Measurements from ENCODE around the gene ESPNL. TPM values are rescaled to one million over a fixed set of nuclear protein-coding genes. Genes with fewer than 3 reads are reported as not detected.

Gene ESPNL
- total RNA-seq, 1 experiment from 2014 or later = 0.85 TPM

DNA sequence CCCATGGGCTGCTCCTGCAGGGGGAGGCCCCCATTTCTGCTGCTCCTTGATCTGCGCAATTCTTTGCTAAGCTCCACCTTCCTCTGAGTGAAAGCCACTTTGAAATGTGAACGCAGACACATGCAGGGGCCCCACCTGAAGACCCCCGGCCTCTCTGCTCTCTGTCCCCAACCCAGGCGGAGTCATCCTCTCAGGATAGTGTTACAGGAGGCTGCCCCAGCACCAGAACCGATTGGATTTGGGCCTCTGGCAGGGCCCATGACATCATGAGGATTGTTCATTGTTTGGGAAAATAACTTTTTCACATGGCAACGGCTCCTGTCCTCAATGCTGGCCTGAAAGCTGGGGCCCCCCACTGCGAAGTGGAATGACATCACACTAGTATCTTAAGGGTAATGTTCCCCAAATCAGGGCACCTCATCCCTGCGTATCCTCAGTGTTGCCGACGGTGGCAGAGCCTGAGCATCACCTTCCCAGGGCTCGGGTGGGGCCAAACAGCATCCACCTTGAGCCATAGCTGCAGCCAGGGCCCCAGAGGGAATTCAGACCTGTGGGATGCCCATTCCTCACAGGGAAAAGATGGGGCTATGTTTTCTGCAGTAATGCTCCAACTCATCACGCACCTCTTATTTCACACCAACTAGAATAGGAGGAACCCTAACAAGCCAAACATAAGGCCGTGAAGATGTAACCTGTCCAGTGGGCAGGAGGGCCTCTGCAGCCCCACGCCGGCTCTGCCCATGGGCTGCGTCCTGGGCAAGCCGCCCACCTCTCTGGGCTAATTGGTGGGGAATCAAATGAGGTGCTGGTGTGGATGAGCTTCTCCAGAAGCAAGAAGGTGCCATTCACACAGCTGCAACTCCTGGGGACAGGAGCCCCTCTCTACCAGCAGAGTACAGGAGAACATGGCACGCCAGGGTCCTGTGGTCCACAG is 55.9 kb downstream of the ESPNL start:
- no peak for DNase-seq (ENCODE audit: low read depth)

DNA sequence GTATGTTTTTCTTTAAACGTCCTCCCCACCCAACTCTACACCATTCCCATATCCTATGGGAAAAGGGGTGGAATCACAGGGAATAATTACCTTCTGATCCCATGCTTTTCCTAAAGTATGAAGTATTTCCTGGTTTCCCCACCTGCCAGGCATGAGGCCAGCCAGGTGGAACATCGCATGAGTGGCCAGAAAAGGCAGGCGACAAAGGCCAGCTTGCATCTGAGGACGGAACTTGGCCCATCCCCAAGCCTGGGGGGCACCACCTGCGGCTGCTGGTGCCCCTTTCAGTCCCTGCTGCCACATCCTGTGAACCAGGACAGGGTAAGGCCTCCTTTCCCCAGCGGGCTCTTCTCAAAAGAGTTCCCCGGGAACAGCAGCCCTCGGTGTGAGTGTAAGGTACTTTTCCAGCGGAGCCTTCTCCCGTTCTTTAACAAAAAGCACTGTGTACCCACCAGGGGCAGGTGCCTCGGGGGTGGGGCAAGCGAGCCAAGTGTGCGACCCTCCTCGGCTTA is 57.4 kb downstream of the ESPNL start:
- DNase-seq (ENCODE audit: low read depth) = no peak

DNA sequence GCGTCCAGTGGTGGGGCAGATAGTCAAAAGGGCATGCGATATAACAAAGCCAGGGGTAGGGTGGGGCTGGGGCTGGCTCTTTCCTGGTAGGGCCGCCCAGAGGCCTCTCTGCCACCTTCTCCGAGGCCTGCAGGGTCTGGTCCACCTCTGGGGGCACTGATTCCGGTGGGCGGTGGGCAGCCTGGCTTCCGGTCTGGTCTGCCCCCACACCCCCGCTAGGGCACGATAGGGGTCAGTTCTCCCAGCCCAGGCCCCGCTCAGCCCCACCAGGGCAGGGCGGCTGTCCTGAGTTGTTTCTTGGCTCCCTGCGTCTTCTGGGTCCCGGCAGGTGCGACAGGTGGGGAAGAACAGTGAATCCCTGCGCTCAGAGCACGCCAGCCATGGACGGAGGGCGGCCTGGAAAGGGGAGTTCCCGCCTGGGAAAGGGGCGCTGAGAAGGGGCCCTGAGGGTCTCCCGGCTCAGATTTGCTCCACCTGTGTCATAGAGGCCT is 57.9 kb downstream of the ESPNL start:
- no peak for DNase-seq (ENCODE audit: low read depth)

DNA sequence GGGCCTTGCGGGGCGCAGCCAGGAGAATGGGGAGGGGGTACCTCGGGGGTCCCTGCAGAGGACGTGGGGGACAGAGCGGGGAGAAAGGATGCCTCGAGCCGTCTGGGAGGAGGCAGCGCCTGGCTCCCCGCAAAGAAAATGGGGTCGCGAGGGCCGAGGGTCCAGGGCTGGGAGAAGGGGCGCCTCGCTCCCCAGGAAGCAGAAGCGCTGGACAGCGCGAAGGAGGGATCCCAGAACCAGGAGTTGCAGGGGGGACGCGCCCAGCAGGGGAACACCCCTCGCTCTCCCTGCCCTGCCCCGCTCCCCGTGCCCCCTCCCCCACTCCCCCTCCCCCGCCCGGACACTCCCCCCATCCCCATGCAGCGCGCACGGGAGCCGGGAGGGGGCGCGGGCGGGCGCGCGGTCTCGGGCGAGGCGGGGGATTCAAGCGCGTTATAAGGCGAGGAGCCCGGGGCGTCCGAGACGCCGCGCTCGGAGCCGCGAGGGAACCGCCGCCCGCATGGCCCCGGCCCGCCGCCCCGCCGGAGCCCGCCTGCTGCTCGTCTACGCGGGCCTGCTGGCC is 58.5 kb downstream of the ESPNL start, which contains the start of gene ERFE:
ERFE (plus strand) TSS at position 462 of the 562 bp plus-strand sequence; CDS start at position 500, 38 bp downstream.
- DNase-seq (ENCODE audit: low read depth) = no peak

DNA sequence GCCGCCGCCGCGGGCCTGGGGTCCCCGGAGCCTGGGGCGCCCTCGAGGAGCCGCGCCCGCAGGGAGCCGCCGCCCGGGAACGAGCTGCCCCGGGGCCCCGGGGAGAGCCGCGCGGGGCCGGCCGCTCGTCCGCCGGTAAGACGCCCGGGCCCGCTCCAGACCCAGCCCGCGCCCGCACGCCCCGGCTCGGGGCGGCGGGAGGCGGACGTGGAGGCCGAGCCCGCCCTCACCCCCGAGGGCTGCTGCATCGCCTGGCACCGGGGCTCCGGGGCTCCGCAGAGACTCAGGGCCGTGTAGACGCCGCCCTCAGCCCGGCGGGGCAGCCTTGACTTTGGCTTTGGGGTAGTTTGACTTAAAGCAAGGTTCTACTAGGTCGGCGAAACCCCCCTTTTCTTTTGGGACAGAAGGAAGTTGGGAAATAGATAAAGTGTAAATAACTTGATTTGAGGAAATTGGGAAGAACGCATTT is 59.0 kb downstream of the ESPNL start:
- DNase-seq (ENCODE audit: low read depth) = no peak

DNA sequence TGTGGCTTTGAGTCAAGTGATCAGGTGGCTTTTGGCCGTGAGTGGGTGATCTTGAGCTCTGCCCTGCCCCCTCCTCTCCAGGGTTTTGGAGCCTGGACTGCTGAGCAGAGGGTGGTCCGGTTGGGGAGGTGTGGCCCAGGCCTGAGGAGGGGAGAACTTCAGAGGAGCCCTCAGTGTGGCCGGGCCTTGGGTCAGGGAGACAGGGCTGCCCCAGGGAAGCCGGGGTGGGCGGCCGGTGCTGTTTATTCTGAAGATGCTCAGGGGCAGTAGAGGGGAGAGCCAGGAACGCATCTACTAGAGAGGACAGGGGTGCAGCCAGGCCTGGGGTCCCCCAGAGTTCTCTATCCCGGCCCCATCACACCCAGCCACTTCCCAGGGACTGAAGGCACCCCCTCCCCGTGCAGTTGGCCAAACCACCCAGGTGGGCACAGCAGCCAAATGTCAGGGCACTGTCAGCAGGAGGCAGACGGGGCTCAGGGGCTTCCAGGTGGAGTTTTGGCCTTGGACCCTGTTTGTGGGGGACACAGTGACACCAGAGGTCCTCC is 59.6 kb downstream of the ESPNL start:
- no peak for DNase-seq (ENCODE audit: low read depth)

DNA sequence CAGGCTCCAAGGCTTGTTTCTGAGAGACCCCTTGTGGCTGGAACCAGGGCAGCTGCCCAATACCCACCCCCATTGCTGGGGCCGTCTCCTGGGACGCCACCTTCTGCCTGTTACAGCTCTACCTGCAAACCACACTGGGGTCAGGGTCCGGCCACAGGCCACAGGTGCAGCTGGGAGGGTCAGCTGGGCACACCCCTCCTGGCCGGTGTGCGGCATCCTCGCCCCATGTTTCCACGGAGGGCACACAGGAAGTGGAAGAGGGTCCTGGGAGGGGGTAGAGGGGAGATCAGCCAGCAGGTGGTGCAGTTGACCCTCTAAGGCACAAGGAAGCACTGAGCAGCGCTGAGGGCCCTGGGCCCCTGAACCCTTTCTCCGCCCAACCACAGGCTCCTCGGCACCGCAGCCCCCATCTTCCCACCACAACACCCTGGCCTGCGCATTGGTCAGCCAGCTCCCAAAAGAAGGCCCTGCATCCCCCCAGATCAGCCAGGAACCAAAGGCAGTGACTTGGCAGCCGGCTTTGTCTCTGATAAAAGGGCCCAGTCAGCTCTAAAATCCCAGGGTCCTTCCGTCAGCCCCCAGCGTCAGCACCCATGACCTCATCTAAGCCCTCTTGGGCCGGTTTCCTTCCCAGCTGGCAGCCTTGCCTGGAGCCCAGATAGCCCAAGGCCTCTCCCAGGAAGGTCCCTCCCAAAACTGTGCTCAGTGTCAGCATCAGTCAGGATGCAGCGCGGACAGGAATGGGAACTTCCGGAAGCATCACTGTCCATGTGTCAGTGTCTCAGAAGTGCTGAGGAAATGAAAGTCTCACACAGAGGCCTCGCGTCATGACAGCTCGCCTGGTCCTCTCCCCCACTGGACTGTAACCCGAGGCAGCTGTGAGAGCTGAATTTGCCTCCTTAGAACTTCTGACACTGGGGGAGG is 60.3 kb downstream of the ESPNL start:
- DNase-seq (ENCODE audit: low read depth) = no peak

DNA sequence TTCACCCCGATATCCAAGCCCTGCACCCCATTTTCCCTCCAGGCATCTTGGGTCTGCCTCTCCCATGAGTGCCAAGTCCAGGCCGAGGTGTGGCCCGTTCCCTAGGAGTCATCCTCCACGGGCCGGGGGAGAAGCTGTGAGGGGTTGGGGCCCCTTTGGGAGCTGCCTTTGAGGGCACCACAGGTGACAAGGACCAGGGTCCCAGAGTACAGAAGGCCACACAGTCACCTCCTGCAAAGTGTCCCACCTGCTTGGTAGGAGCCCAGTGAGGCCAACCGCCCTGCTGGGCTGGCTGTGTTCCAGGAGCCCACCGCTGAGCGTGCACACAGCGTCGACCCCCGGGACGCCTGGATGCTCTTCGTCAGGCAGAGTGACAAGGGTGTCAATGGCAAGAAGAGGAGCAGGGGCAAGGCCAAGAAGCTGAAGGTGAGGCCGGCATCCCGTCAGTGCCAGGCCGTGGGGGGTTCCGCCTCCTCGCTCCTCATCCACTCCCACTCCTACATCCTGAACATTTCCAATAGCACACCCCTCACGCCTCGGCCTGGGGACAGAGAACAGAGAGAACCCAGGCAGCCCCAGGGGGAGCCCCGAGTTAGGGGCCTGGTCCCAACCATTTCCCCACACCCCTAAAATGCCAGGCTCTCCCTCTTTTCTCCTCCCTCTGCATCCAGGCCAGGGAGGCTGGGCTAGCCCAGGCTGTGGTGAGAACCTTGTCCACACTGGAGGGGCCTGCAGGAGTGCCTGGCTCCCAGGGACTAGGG is 61.3 kb downstream of the ESPNL start:
- DNase-seq (ENCODE audit: low read depth) = no peak

DNA sequence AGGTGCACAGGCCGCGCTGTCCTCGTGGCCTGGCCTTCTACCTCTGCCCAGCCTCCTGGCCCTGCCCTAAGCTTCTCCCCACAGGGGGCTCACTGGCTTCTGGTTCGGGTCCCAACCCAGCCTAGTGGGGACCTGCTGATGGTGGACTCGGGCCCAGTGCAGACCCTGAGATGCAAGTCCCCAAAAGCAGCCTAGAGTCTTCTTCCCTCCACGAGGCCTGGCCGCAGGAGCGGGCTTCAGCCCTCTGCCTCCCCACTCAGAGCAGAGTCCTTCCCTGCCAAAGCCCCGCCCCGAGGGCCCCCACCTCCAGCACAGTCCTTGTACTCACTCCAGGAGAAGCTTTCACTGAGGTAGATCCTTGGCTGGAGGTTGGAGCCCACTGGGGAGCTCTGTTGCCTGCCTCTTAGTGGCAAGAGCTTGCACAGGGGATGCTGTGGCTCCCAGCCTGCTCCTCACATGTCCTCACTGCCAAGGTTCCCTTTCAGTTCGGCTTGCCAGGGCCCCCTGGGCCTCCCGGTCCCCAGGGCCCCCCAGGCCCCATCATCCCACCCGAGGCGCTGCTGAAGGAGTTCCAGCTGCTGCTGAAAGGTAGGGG is 62.2 kb downstream of the ESPNL start:
- DNase-seq (ENCODE audit: low read depth) = no peak

DNA sequence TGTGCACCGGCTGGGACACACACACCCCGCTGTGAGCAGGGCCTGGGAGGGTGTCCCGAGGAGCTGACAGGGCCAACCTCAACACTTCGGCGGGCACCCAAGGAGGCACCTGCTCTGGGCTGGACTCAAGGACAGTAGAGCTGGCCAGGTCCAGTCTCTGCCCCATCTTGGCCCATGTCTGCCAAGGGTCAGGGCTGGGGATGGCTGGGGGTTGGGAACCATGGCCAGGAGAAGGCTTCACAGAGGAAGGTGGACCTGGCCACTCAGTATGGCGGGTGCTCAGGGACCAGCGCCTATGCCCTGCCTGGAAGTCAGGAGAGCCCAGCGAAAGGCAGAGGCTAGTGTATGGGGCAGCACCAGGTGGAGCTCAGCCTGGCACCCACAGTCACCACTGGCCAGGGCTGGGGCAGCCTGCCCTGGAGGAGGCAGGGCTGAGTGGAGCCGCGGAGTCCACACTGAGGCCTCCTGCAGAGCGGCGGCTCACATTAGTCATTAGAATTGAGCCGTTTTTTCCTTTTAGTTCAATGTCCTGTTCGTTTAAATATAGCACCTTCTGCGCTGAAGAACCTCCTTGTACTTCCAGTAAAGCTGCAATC is 62.8 kb downstream of the ESPNL start:
- no peak for DNase-seq (ENCODE audit: low read depth)

DNA sequence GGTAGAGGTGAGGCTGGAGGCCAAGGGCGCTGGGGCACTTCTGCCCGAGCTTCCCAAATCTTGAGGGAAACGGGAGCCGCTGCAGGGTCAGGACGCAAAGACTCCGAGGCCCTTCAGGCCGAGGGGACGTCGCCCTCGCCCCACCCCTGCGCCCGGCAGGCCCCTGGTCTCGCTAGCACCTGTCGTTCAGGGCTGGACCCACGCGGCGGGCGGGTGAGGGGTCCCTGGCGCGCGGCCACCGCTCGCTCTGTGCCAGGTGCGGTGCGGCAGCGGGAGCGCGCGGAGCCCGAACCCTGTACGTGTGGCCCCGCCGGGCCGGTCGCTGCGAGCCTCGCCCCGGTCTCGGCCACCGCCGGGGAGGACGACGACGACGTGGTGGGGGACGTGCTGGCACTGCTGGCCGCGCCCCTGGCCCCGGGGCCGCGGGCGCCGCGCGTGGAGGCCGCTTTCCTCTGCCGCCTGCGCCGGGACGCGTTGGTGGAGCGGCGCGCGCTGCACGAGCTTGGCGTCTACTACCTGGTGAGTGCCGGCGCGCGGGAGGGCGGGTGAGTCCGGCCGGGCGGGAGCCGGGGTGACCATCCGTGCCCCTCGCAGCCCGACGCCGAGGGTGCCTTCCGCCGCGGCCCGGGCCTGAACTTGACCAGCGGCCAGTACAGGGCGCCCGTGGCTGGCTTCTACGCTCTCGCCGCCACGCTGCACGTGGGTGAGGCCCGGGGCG is 63.5 kb downstream of the ESPNL start:
- DNase-seq (ENCODE audit: low read depth) = no peak

DNA sequence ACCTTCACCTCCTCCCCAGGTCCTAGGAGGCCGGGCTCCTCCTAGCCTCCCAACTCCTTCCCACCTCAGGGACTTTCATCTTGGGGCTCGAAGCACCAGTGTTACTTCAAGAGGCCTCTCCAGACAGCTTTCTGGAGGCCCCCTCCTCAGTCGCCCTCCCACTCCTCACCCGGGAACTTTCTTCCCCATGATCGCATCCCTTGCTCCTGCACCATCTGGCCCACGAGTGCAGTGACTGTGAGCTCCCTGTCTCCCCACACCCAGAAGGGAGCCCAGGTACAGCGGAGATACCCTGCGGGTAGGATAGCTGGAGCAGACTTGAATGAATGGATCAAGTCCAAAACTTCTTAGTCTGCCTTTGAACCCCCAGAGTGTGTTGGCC is 64.8 kb downstream of the ESPNL start:
- no peak for DNase-seq (ENCODE audit: low read depth)

DNA sequence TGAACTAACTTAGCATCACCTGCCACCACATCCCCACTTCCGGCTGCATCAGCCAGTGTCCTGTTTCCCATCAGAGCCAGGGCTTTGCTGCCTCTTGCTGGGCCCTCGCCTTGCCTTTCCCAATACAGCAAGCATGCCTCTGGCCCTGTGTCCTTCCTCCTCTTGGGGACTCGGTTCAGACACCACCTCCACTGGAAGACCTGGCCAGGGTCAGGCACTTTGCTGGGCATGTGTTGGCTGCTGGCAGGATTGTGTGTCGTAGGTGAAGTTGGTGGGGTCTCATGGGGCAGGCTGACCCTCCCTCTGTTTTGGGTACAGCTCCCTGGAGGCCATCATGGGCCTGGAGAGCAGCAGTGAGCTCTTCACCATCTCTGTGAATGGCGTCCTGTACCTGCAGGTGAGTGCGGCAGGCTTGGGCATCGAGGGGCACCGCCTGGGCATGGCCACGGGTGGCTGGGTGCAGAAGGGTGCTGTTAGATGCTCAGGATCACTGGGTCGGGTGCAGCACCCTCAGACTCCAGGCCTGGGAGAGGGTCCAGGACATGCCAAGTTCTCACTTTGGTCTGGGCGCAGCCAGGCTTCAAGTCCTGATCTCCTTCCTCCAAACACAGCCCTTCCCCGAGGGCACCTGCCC is 65.3 kb downstream of the ESPNL start:
- no peak for DNase-seq (ENCODE audit: low read depth)

DNA sequence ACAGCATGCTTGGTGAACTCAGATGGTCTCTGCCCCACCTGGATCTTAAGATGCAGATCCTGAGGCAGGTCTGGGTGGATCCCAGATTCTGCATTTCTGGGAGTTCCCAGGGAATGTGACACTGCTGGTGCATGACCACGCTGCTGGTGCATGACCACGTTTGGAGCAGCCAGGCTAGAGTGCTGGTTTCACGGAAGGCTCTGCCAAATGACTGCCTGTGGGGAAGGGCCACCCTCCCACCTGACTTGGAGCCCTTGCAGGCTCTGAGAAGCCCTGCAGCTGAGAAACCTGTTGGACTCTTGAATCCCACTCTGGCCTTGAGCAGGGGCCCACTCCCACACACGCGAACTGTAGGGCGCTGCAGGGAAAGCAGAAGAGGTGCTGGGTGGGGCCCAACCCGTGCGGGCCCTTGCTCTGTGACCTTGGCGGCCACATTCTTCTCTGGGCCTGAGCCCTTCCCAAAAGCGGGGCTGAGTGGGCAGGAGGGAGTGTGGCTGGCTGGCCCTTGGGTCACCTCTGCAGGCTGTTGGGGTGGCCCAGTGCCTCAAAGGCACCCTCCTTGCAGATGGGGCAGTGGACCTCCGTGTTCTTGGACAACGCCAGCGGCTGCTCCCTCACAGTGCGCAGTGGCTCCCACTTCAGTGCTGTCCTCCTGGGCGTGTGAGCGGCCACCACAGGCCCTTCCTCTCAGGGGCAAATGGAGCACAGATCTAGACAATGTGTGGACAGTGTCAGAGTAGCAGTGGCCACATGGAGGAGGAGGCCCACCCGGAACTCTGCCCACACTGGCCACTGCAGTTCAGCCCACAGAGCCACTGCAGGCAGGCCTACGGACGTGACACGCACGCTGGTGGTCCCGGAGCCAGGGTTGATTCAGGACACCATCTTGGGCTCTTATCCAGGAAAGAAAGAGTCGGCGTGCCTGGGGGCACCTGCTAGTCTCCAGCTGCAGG is 66.5 kb downstream of the ESPNL start:
- no peak for DNase-seq (ENCODE audit: low read depth)

DNA sequence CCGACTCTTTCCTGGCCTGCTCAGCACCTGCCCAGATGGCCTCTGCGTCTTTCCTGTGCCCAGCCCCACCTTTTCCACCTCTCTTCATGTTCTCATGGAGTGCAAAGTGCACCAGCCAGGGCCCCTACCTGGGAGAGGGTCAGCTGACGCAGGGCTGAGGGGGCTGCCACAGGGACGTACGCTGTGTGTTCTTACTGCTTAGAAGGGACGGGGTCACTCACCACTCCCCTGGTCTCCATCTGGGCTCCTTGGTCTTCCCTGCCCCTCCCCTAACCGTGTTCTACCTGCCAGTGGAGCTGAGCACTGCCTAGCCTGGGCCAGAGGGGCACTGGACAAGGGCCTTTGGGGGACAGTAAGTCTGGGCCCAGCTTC is 67.2 kb downstream of the ESPNL start:
- DNase-seq (ENCODE audit: low read depth) = no peak

DNA sequence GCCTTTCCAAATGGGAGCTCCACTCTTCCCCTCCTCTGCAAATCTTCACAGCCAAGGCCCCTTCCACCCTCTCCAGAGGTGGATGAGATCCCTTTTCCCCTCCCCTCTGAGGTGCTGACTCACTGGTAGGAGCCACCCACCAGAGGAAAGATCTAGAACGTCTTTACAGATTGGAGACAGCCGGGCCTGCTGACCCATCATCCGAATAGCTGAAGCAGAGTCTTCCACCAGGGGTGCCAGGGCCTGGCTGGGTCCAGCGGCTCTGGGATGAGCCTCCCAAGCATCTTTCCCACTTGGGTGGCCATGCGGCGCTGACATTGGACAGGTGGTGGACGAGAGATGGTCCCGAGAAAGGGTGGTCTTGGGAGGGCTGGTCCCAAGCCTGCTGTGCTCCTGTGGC is 67.6 kb downstream of the ESPNL start:
- no peak for DNase-seq (ENCODE audit: low read depth)
